WTC11 (cell line): ENCODE measurements around the gene WWP2. TPM values are rescaled to one million over a fixed set of nuclear protein-coding genes. Genes with fewer than 3 reads are reported as not detected.

Experiments
- ATAC-seq: fragments of 200-7000 bp; cut with Tn5 transposase; 2 replicates; pipeline ENCODE4 v1.10.0; 2021; ENCODE audit warnings: mild to moderate bottlenecking, moderate library complexity
- CTCF ChIA-PET: fragments of 300-600 bp; sonication (Branson Sonifier 250); formaldehyde crosslinking; loops from one replicate; lab custom pipeline; 2021; ENCODE audit warnings: antibody characterized with exemption; lab: Charles Lee
- POLR2A ChIA-PET: fragments of 350-600 bp; sonication (Branson Sonifier 250); formaldehyde crosslinking; loops from one replicate; lab custom pipeline; 2021; ENCODE audit warnings: antibody characterized with exemption; lab: Charles Lee
- DNase-seq: peaks from one replicate; pipeline ENCODE4 v3.0.0; 2021; ENCODE audit warnings: low spot score
- H3K27ac Mint-ChIP-seq: 2 replicates; pipeline ENCODE4 v1.8.0; 2021; ENCODE audit warnings: mixed read lengths
- H3K27me3 Mint-ChIP-seq: 2 replicates; pipeline ENCODE4 v1.8.0; 2021; ENCODE audit warnings: low read depth, mild to moderate bottlenecking, moderate library complexity, mixed read lengths
- H3K36me3 Mint-ChIP-seq: 2 replicates; pipeline ENCODE4 v1.8.0; 2021; ENCODE audit warnings: mixed read lengths
- H3K4me1 Mint-ChIP-seq: 2 replicates; pipeline ENCODE4 v1.8.0; 2022; ENCODE audit warnings: mixed read lengths
- H3K4me3 Mint-ChIP-seq: 2 replicates; pipeline ENCODE4 v1.8.0; 2021; ENCODE audit warnings: mild to moderate bottlenecking, moderate library complexity, mixed read lengths
- H3K9me3 Mint-ChIP-seq: 2 replicates; pipeline ENCODE4 v1.8.0; 2021; ENCODE audit warnings: mixed read lengths
- ATF2 ChIP-seq: sonication (generic); formaldehyde crosslinking; IDR thresholded peaks from 2 replicates; pipeline ENCODE4 v1.8.1; 2022; ENCODE audit warnings: low read depth, missing genetic modification reagents, borderline replicate concordance
- ESRRA ChIP-seq: sonication (generic); formaldehyde crosslinking; IDR thresholded peaks from 2 replicates; pipeline ENCODE4 v1.8.1; 2022; ENCODE audit warnings: mild to moderate bottlenecking, missing genetic modification reagents, borderline replicate concordance
- FOXJ3 ChIP-seq: sonication (generic); formaldehyde crosslinking; IDR thresholded peaks from 2 replicates; pipeline ENCODE4 v1.9.0; 2021; ENCODE audit warnings: missing genetic modification reagents, mild to moderate bottlenecking, borderline replicate concordance
- FOXK1 ChIP-seq: sonication (generic); formaldehyde crosslinking; IDR thresholded peaks from 2 replicates; pipeline ENCODE4 v1.8.0; 2022; ENCODE audit warnings: mild to moderate bottlenecking, moderate library complexity, missing genetic modification reagents
- GTF2I ChIP-seq: fragments of 250-450 bp; sonication (Bioruptor Pico); conservative IDR thresholded peaks from 2 replicates; pipeline ENCODE4 v1.4.0; 2021; ENCODE audit warnings: mild to moderate bottlenecking
- JAZF1 ChIP-seq: fragments of 250-450 bp; sonication (Bioruptor Pico); IDR thresholded peaks from 2 replicates; pipeline ENCODE4 v1.9.0; 2021; ENCODE audit warnings: moderate library complexity, mild to moderate bottlenecking, inconsistent platforms
- MYBL2 ChIP-seq: sonication (generic); formaldehyde crosslinking; IDR thresholded peaks from 2 replicates; pipeline ENCODE4 v1.8.1; 2023; ENCODE audit warnings: mild to moderate bottlenecking, moderate library complexity, missing genetic modification reagents
- OVOL2 ChIP-seq: fragments of 250-450 bp; sonication (Bioruptor Pico); IDR thresholded peaks from 2 replicates; pipeline ENCODE4 v1.9.0; 2021; ENCODE audit warnings: mild to moderate bottlenecking, borderline replicate concordance
- PRRX2 ChIP-seq: fragments of 250-450 bp; sonication (Bioruptor Pico); IDR thresholded peaks from 2 replicates; pipeline ENCODE4 v1.8.0; 2021; ENCODE audit warnings: mild to moderate bottlenecking
- RORB ChIP-seq: fragments of 250-450 bp; sonication (Bioruptor Pico); IDR thresholded peaks from 2 replicates; pipeline ENCODE4 v1.9.0; 2021; ENCODE audit warnings: mild to moderate bottlenecking
- SP1 ChIP-seq: sonication (generic); formaldehyde crosslinking; conservative IDR thresholded peaks from 2 replicates; pipeline ENCODE4 v1.8.1; 2022; ENCODE audit warnings: missing genetic modification reagents
- STAT6 ChIP-seq: sonication (generic); formaldehyde crosslinking; conservative IDR thresholded peaks from 2 replicates; pipeline ENCODE4 v1.8.1; 2023; ENCODE audit warnings: mild to moderate bottlenecking, low read depth, missing genetic modification reagents, moderate library complexity
- TP53 ChIP-seq: sonication (generic); formaldehyde crosslinking; IDR thresholded peaks from 2 replicates; pipeline ENCODE4 v1.8.1; 2023; ENCODE audit warnings: mild to moderate bottlenecking, missing genetic modification reagents
- ZNF121 ChIP-seq: sonication (generic); formaldehyde crosslinking; IDR thresholded peaks from 2 replicates; pipeline ENCODE4 v1.8.0; 2023; ENCODE audit warnings: missing genetic modification reagents
- ZNF232 ChIP-seq: sonication (generic); formaldehyde crosslinking; IDR thresholded peaks from 2 replicates; pipeline ENCODE4 v1.8.0; 2022; ENCODE audit warnings: mild to moderate bottlenecking, missing genetic modification reagents
- ZNF423 ChIP-seq: fragments of 250-450 bp; sonication (Bioruptor Pico); IDR thresholded peaks from 2 replicates; pipeline ENCODE4 v2.1.2; 2022; ENCODE audit warnings: mild to moderate bottlenecking, moderate library complexity
- total RNA-seq: library from RNA; stranded (reverse); gene quantifications from 3 replicates; pipeline ENCODE4 v1.2.3, GENCODE V29; 2021
- TF ChIP-seq, protein P1 (sequence below): sonication (generic); formaldehyde crosslinking; IDR thresholded peaks from 2 replicates; pipeline ENCODE4 v1.8.0; 2022; ENCODE audit warnings: mild to moderate bottlenecking, missing genetic modification reagents
- TF ChIP-seq, protein P2 (sequence below): sonication (generic); formaldehyde crosslinking; IDR thresholded peaks from 2 replicates; pipeline ENCODE4 v1.8.1; 2022; ENCODE audit warnings: low read depth, mild to moderate bottlenecking, moderate library complexity, missing genetic modification reagents, borderline replicate concordance
- TF ChIP-seq, protein P3 (sequence below): sonication (generic); formaldehyde crosslinking; IDR thresholded peaks from 2 replicates; pipeline ENCODE4 v1.8.0; 2022; ENCODE audit warnings: mild to moderate bottlenecking, missing genetic modification reagents

WWP2 gene
- total RNA-seq, 1 experiment from 2014 or later: 39.1 TPM

GRCh38 chr16:69885722-69886121 is 123.6 kb downstream of the WWP2 start:
- no peak overlapping the region for H3K4me3 Mint-ChIP-seq
- ATAC-seq: no peak
- DNase-seq: no peak
- CTCF ChIA-PET: no interaction called here
- no peak overlapping the region for H3K27ac Mint-ChIP-seq
- peaks cover 22% of the 10 kb centered on the region for H3K36me3 Mint-ChIP-seq
- H3K9me3 Mint-ChIP-seq: no peaks in the 10 kb centered on the region
- TF ChIP-seq SP1 (CRISPR knock-in tag): no peak
- TF ChIP-seq, protein P1, sequence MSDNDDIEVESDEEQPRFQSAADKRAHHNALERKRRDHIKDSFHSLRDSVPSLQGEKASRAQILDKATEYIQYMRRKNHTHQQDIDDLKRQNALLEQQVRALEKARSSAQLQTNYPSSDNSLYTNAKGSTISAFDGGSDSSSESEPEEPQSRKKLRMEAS (CRISPR knock-in tag): no peak
- no peak for TF ChIP-seq PRRX2
- no peak for TF ChIP-seq GTF2I (CRISPR knock-in tag)
- TF ChIP-seq ZNF423 (CRISPR knock-in tag): no peak
- TF ChIP-seq FOXJ3 (CRISPR knock-in tag): no peak
- TF ChIP-seq, protein P2, sequence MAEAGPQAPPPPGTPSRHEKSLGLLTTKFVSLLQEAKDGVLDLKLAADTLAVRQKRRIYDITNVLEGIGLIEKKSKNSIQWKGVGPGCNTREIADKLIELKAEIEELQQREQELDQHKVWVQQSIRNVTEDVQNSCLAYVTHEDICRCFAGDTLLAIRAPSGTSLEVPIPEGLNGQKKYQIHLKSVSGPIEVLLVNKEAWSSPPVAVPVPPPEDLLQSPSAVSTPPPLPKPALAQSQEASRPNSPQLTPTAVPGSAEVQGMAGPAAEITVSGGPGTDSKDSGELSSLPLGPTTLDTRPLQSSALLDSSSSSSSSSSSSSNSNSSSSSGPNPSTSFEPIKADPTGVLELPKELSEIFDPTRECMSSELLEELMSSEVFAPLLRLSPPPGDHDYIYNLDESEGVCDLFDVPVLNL: no peak
- no peak for TF ChIP-seq ZNF121 (CRISPR knock-in tag)
- no peak for TF ChIP-seq FOXK1 (CRISPR knock-in tag)
- TF ChIP-seq OVOL2 (CRISPR knock-in tag): no peak
- no peak for TF ChIP-seq ESRRA (CRISPR knock-in tag)
- no peak for TF ChIP-seq JAZF1 (CRISPR knock-in tag)
- TF ChIP-seq, protein P3, sequence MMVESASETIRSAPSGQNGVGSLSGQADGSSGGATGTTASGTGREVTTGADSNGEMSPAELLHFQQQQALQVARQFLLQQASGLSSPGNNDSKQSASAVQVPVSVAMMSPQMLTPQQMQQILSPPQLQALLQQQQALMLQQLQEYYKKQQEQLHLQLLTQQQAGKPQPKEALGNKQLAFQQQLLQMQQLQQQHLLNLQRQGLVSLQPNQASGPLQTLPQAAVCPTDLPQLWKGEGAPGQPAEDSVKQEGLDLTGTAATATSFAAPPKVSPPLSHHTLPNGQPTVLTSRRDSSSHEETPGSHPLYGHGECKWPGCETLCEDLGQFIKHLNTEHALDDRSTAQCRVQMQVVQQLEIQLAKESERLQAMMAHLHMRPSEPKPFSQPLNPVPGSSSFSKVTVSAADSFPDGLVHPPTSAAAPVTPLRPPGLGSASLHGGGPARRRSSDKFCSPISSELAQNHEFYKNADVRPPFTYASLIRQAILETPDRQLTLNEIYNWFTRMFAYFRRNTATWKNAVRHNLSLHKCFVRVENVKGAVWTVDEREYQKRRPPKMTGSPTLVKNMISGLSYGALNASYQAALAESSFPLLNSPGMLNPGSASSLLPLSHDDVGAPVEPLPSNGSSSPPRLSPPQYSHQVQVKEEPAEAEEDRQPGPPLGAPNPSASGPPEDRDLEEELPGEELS (CRISPR knock-in tag): no peak
- no peak for TF ChIP-seq ATF2 (CRISPR knock-in tag)
- H3K27me3 Mint-ChIP-seq: no peaks in the 10 kb centered on the region
- peaks cover 13% of the 10 kb centered on the region for H3K4me1 Mint-ChIP-seq
- POLR2A ChIA-PET: no interaction called here

DNA sequence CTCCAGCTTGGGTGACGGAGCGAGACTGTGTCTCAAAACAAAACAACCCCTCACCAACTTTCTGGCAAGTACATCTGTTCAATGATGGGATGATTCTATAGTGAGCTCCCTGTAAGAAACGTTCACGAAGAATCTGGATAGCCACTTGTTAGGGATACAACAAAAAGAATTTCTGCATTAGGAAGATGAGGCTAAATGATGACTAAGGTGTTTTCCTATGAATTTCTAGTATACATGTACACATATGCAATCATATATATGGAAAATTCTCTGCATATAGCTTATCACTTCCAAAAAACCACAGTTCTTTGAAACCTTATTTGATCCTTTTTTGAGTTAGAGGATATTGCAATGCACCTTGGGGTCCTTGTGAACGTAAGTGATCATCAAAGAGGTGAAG is 124.6 kb downstream of the WWP2 start:
- Mint-ChIP-seq H3K9me3 (no peaks in the 10 kb centered on the region), H3K4me1 (peaks cover 16% of the 10 kb centered on the region), H3K4me3 (no peak overlapping the region), H3K36me3 (peaks cover 22% of the 10 kb centered on the region), H3K27ac (no peak overlapping the region), H3K27me3 (no peaks in the 10 kb centered on the region)
- TF ChIP-seq SP1 (CRISPR knock-in tag) (no peak), ZNF232 (no peak), OVOL2 (CRISPR knock-in tag) (no peak), TP53 (no peak), RORB (CRISPR knock-in tag) (no peak), ZNF121 (CRISPR knock-in tag) (no peak), STAT6 (no peak), MYBL2 (CRISPR knock-in tag) (no peak)
- TF ChIP-seq, protein P1 (CRISPR knock-in tag): no peak
- DNase-seq (no peak), ATAC-seq (no peak)
- CTCF ChIA-PET: no interaction called here
- POLR2A ChIA-PET: no interaction called here
